Immature natural killer cell (primary cell): ENCODE measurements around the gene KIRREL3. TPM values are rescaled to one million over a fixed set of nuclear protein-coding genes. Genes with fewer than 3 reads are reported as not detected.

Experiments used
- DNase-seq, 3 donors: peaks; one replicate each; pipeline ENCODE4 v3.0.0; 2022; ENCODE audit warnings: mixed read lengths in 1 of 3
- H3K27ac Mint-ChIP-seq, 6 donors: one replicate each; pipeline ENCODE4 v1.8.0; 2020; ENCODE audit warnings: mixed read lengths in 6 of 6, mild to moderate bottlenecking in 5 of 6, inconsistent platforms in 4 of 6, moderate library complexity in 3 of 6
- H3K27me3 Mint-ChIP-seq, 3 donors: one replicate each; pipeline ENCODE4 v1.8.0; 2020 to 2021; ENCODE audit warnings: low read depth in 3 of 3, mild to moderate bottlenecking in 3 of 3, mixed read lengths in 3 of 3, moderate library complexity in 3 of 3, inconsistent platforms in 1 of 3
- H3K36me3 Mint-ChIP-seq, 3 donors: one replicate each; pipeline ENCODE4 v1.8.0; 2020; ENCODE audit warnings: mixed read lengths in 3 of 3, inconsistent platforms in 2 of 3, mild to moderate bottlenecking in 2 of 3
- H3K4me1 Mint-ChIP-seq, 2 donors: one replicate each; pipeline ENCODE4 v1.8.0; 2020; ENCODE audit warnings: inconsistent platforms in 2 of 2, mild to moderate bottlenecking in 2 of 2, mixed read lengths in 2 of 2, moderate library complexity in 1 of 2
- H3K4me3 Mint-ChIP-seq, 5 donors: one replicate each; pipeline ENCODE4 v1.8.0; 2020; ENCODE audit warnings: mild to moderate bottlenecking in 5 of 5, mixed read lengths in 5 of 5, inconsistent platforms in 3 of 5, moderate library complexity in 3 of 5
- H3K9me3 Mint-ChIP-seq, 6 donors: one replicate each; pipeline ENCODE4 v1.8.0; 2020; ENCODE audit warnings: mild to moderate bottlenecking in 6 of 6, mixed read lengths in 6 of 6, inconsistent platforms in 4 of 6, moderate library complexity in 3 of 6
- polyA plus RNA-seq, 3 donors: library from polyadenylated mRNA; unstranded; fragments of 300-500 nt; fragmentation: Illumina TruSeq; gene quantifications; one replicate each; pipeline ENCODE4 v1.2.3, GENCODE V29; 2021

KIRREL3 gene
- polyA plus RNA-seq, 3 donors from 2014 or later, result 0.66 TPM; not detected in 2

DNA sequence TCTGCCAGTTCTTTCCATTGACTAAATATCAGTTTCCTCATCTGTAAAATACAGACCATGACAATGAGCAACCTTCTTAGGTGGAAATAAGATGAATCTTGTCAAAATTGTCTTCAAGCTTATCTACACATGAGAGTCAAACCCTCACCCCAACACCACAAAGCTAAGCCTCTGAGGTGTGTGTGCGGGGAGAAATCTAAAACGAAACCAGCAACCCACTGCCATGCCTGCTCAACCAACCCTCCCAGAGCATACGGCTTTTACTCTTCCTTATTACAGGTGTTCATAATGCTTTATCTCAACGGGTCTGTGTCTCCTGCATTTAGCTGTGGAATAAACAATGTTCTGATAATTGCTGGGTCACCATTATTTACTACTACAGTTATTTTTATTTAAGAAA lies 235.4 kb downstream of the KIRREL3 start:
- H3K9me3 Mint-ChIP-seq, result peaks cover 0 to 2% (median 0%) of the 10 kb centered on the region in 6 donors
- no peaks in the 10 kb centered on the region for H3K36me3 Mint-ChIP-seq
- DNase-seq, result no peak
- H3K27ac Mint-ChIP-seq, result no peak overlapping the region
- no peak overlapping the region for H3K4me3 Mint-ChIP-seq
- H3K27me3 Mint-ChIP-seq, result peaks cover 0 to 2% (median 0%) of the 10 kb centered on the region in 3 donors
- H3K4me1 Mint-ChIP-seq, result no peaks in the 10 kb centered on the region

DNA sequence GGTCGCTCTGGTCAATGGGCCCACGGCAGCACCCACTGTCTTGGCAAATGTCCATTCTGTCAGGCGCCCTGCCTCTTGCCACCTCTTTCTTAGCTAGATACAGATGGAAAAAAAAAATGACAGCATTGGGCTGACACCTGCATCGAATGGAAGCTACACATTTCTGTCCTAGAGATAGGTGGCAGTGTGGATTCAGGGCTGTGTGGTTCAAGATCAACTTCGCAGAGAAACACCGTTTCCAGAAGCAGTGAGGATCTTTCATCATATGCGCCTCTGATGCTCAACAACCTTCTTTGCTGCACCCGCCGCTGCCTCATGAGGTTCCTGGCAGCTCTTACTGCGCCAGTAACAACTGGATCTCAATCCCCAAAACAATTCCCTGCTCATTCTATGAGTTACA lies 236.3 kb downstream of the KIRREL3 start:
- H3K27me3 Mint-ChIP-seq, result peaks cover 0 to 2% (median 0%) of the 10 kb centered on the region in 3 donors
- H3K4me3 Mint-ChIP-seq, result no peak overlapping the region
- no peaks in the 10 kb centered on the region for H3K4me1 Mint-ChIP-seq
- peaks cover 0 to 2% (median 0%) of the 10 kb centered on the region in 6 donors for H3K9me3 Mint-ChIP-seq
- no peak for DNase-seq
- no peaks in the 10 kb centered on the region for H3K36me3 Mint-ChIP-seq
- no peak overlapping the region for H3K27ac Mint-ChIP-seq

DNA sequence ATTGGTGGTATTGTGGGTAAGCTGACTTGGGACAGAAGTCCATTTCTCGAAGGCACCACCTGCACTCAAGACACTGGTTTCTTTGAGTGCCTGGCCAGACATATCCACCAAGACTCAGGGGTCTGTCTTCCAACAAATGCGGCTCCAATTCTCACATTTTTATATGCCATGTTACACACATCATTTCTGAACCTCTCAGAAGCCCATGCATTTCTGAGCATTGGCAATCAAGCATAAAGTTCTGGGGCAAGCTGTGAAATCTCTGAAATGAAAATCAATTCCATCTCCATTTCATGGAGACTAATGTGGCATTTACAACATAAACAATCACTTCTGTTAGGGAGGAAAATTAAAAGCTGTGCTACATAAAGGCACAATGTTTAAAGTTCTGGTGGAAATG lies 243.7 kb downstream of the KIRREL3 start:
- no peaks in the 10 kb centered on the region for H3K4me1 Mint-ChIP-seq
- no peaks in the 10 kb centered on the region for H3K9me3 Mint-ChIP-seq
- H3K27me3 Mint-ChIP-seq, result peaks cover 0 to 8% (median 6%) of the 10 kb centered on the region in 3 donors

DNA sequence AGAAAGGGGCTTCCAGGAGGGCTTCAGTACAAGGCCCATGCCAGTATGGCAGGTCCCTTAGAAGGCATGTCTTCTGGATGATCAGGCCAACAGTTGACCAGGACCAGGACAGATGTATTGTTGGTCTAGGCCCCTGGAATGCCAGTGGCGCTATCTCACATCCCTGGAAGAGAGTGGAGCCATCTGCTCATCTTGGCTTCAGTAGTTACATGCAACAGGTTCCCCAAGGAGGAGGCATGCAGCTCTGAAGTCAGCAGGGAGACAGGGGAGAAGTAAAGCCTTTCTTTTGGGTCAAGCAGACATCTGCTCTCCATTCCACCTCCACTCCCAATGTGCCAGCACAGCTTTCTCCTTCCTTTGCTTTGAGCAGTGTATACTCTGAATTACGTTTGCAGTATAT lies 244.1 kb downstream of the KIRREL3 start:
- H3K4me1 Mint-ChIP-seq, result no peaks in the 10 kb centered on the region
- H3K9me3 Mint-ChIP-seq, result no peaks in the 10 kb centered on the region
- no peak for DNase-seq
- H3K36me3 Mint-ChIP-seq, result no peaks in the 10 kb centered on the region
- H3K27me3 Mint-ChIP-seq, result peaks cover 0 to 8% (median 6%) of the 10 kb centered on the region in 3 donors
- H3K27ac Mint-ChIP-seq, result no peak overlapping the region
- H3K4me3 Mint-ChIP-seq, result no peak overlapping the region

More for the DNA sequence above, 243.7 kb downstream of the KIRREL3 start:
- H3K36me3 Mint-ChIP-seq, result no peaks in the 10 kb centered on the region
- H3K4me3 Mint-ChIP-seq, result no peak overlapping the region
- no peak overlapping the region for H3K27ac Mint-ChIP-seq
- no peak for DNase-seq

DNA sequence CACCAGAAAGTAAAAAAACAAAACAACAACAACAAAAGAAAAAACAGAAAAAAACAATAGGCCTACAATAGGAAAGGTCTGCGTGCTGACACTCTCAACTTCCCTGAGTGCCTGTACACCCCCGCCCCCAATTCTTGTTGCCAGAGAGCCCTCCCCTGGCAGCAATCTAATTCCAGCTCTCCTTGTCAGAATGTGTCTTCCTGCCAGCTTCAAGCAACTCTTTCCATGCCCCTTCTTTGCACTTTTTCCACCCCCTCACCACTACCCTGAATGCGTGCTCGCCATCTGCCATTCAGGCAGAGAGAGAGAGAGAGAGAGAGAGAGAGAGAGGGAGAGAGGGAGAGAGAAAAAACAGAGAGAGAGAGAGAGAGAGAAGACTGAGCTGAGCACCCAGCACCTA lies 245.0 kb downstream of the KIRREL3 start:
- Mint-ChIP-seq H3K4me1 (no peaks in the 10 kb centered on the region), H3K27ac (no peak overlapping the region), H3K9me3 (no peaks in the 10 kb centered on the region), H3K4me3 (peak overlapping the region in 1 of 5 donors; percentile 20), H3K36me3 (no peaks in the 10 kb centered on the region), H3K27me3 (peaks cover 0 to 8% (median 6%) of the 10 kb centered on the region in 3 donors)
- DNase-seq, result no peak

DNA sequence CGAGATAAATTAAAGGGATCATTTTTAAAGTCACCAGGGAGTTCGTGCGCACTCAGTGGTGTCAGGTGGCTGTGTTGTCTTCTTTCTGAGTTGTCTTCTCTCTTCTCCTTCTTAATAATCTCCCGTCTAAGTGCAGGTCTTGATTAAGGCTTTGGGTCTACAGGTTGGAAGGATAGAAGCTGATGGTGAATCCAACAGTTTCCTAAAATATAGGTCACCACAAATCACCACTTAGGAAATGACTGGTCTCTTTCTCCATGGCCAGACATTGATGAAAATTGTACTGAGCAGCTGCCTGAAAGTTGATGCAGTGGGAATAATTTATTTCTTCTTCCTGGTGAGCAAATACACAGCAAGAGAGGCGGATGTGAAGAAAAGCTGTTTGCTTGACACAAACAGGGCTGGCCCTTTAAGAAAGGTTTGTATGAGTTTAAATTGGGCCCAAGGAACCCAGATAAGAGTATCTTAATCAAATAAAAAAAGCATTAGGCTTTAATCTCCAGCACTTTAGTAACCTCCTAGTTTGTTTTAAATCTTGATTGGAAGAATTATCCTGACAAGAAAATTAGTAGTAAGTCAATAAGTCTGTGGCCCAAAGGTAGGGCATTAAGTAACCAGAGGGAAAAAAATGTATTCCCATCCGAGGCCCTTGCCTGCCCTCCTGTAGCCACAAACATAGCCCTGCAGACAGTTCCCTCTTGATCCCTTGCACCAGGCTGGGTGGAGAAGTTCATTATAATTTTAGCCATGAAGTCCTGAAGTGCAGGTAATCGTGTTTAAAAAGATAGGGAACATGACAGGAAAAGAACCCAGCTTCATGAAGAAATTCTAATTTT lies 245.8 kb downstream of the KIRREL3 start:
- peaks cover 0 to 8% (median 6%) of the 10 kb centered on the region in 3 donors for H3K27me3 Mint-ChIP-seq
- DNase-seq, result no peak
- H3K9me3 Mint-ChIP-seq, result no peaks in the 10 kb centered on the region
- no peaks in the 10 kb centered on the region for H3K4me1 Mint-ChIP-seq
- no peak overlapping the region for H3K27ac Mint-ChIP-seq
- no peak overlapping the region for H3K4me3 Mint-ChIP-seq
- H3K36me3 Mint-ChIP-seq, result no peaks in the 10 kb centered on the region

DNA sequence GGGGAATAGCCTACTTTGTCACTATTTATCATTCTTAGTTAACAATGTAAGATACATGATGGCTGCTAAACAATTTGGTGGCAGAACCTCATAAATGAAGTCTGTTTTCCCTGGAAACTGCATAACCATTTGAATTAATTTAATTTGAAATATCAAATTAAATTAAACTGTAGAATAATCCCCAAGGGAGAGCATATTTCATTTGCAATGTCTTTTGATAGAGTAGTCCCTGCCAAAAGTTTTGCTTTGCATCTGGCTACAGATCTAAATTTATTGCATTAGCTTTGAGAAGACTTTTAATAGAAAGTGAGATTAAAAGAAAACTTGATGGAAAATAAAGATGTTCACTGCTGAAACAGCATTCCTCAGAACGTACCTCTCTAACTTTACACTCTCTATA lies 246.6 kb downstream of the KIRREL3 start:
- H3K9me3 Mint-ChIP-seq, result no peaks in the 10 kb centered on the region
- no peaks in the 10 kb centered on the region for H3K36me3 Mint-ChIP-seq
- DNase-seq, result no peak
- H3K27me3 Mint-ChIP-seq, result peaks cover 0 to 9% (median 8%) of the 10 kb centered on the region in 3 donors
- peaks cover 7 to 8% of the 10 kb centered on the region in 2 donors for H3K4me1 Mint-ChIP-seq
- no peak overlapping the region for H3K4me3 Mint-ChIP-seq
- H3K27ac Mint-ChIP-seq, result no peak overlapping the region

DNA sequence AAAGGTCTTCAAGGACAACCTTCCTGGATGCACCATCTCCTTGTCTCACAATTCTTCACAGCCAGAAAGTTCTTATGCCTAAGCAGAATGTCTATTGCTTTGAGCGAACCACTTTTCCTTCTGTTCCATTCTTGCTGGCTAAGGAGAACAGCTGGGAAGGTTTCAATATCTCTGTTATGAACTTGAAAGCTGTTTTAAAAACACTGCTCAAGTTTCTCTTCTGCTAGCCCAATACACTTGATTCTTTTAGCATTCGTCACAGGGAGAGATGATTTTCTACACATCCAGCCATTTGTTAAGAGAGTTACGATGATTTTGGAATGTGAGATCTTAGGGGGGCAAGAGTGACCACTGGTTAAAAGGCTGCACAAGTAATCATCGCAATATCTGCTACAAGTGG lies 249.3 kb downstream of the KIRREL3 start:
- H3K4me1 Mint-ChIP-seq, result peaks cover 23 to 28% of the 10 kb centered on the region in 2 donors

DNA sequence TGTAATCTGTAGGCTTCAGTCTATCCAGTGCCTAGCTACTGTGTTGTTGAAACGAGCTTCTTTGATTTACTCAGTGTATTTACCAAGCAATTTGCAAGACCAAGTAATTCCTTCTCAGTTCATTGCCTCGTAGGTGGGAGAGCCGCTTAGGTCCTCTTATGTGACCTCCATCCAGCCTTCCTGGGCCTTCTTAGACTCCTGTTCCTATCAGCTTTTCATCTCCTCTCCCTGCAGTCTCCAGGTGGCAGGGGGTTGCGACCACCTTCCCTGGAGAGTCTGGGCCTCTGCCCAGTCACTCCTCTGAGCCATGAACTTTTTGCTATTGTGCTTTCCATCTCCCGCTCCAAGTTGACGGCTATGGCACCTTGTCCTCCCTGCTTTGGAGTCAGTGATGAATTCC lies 251.8 kb downstream of the KIRREL3 start:
- Mint-ChIP-seq H3K36me3 (no peaks in the 10 kb centered on the region), H3K27ac (peak overlapping the region; percentile 76 to 95 (median 88)), H3K4me1 (peaks cover 36% of the 10 kb centered on the region in 2 donors), H3K9me3 (no peaks in the 10 kb centered on the region), H3K4me3 (peak overlapping the region in 4 of 5 donors; percentile 31 to 71 (median 50)), H3K27me3 (peaks cover 0 to 4% (median 3%) of the 10 kb centered on the region in 3 donors)
- DNase-seq, result no peak

More for the DNA sequence above, 249.3 kb downstream of the KIRREL3 start:
- no peak for DNase-seq
- H3K9me3 Mint-ChIP-seq, result no peaks in the 10 kb centered on the region
- peaks cover 3 to 4% (median 3%) of the 10 kb centered on the region in 3 donors for H3K27me3 Mint-ChIP-seq
- no peak overlapping the region for H3K27ac Mint-ChIP-seq
- no peaks in the 10 kb centered on the region for H3K36me3 Mint-ChIP-seq
- H3K4me3 Mint-ChIP-seq, result no peak overlapping the region

DNA sequence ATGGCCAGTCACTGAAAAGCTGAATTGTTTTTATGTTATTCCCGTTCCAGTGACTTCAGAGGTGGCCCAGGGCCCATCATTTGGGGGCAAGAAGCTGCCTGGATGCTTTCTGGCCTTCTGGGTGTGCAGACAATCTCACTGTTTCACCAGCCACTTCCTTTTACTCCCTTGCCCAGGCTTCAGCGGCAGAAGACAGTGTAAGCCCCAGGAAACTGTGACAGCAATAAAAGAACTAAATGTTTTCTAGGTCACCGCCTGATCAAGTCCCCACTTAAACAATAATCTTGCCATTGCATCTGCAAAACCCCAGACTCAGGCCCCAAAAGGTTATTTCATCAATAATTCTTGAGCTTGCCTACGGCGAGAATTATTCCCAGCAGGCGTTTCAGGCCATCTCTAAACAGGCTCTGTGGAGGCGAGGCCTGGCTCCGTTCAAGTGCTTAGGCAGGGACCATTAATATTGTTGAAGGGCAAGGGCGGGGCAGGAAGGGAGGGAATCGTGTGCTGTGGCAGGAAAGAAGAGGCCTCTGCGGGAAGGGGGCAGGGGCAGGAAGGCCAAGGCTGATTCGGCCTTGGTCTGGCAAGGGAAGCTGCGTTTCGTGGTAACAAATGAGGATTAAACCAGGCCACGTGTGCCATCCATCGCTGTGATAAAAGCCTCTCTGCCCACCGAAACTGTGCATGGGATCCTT lies 252.3 kb downstream of the KIRREL3 start:
- DNase-seq, result peak; percentile 15 to 53 (median 32)
- peaks cover 0 to 4% (median 3%) of the 10 kb centered on the region in 3 donors for H3K27me3 Mint-ChIP-seq
- H3K36me3 Mint-ChIP-seq, result no peaks in the 10 kb centered on the region
- H3K4me1 Mint-ChIP-seq, result peaks cover 36% of the 10 kb centered on the region in 2 donors
- peak overlapping the region; percentile 76 to 95 (median 88) for H3K27ac Mint-ChIP-seq
- H3K4me3 Mint-ChIP-seq, result peak overlapping the region; percentile 31 to 71 (median 40)
- H3K9me3 Mint-ChIP-seq, result no peaks in the 10 kb centered on the region

DNA sequence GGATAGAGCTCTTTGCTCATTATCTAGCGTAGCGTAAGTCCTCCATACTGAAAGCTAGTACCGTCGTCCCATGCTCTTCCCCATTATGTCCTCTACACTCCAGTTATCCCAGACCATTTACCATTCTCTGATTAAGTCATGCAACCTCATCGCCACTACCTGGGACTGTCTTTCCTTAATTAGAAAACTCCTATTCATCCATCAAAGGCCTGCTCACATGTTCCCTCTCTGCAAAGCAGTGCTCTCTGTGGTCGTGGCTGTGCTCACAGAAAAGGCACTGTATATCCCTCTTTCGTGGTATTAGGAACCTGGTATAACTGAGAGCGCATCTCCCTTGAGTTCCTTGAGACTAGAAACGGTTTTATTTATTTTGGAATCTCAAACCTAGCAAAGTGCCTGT lies 253.3 kb downstream of the KIRREL3 start:
- H3K36me3 Mint-ChIP-seq, result no peaks in the 10 kb centered on the region

DNA sequence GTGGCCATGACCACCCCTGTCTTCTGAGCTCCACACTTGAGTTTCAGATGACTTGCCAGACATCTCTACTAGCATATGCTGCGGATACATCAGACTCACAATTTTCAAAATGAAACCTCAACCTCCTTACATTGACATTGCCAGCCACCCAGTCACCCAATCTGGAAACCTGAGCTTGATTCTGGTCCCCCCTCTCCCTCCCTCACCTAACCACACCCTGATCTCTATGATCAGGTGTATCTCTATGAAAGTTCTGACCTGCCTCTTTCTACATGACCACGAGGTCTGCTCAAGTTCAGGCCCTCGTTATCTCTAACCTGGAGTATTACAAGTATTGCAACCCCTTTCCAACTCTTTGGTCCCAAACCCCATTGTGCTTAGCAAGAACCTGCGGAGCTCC lies 254.1 kb downstream of the KIRREL3 start:
- H3K36me3 Mint-ChIP-seq, result no peaks in the 10 kb centered on the region
- H3K27me3 Mint-ChIP-seq, result peaks cover 0 to 4% (median 3%) of the 10 kb centered on the region in 3 donors
- H3K27ac Mint-ChIP-seq, result peak overlapping the region in 5 of 6 donors; percentile 37 to 94 (median 61)
- peaks cover 36% of the 10 kb centered on the region in 2 donors for H3K4me1 Mint-ChIP-seq
- H3K4me3 Mint-ChIP-seq, result peak overlapping the region in 1 of 5 donors; percentile 2
- no peaks in the 10 kb centered on the region for H3K9me3 Mint-ChIP-seq
- no peak for DNase-seq

More for the DNA sequence above, 253.3 kb downstream of the KIRREL3 start:
- H3K4me1 Mint-ChIP-seq, result peaks cover 36% of the 10 kb centered on the region in 2 donors
- peaks cover 0 to 4% (median 3%) of the 10 kb centered on the region in 3 donors for H3K27me3 Mint-ChIP-seq
- H3K4me3 Mint-ChIP-seq, result no peak overlapping the region
- peak overlapping the region in 5 of 6 donors; percentile 45 to 95 (median 90) for H3K27ac Mint-ChIP-seq
- no peak for DNase-seq
- H3K9me3 Mint-ChIP-seq, result no peaks in the 10 kb centered on the region

DNA sequence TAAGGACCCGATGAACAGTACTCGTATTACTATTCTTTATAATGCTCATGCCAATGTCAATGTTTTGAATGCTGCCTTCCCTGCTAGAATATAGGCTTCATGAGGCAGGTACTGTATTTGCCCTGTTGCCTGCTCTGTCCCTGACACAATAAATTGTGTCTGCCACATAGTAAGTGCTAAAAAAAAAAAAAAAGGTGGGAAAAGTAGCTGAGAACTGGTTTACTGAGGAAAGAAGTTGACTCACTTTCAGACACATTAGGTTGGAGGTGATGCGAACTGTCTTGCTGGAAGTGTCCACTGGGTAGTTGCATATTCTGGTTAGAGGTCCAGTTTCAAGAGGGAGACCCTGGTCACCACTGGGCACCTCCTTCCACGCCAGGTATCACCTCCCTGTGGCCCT lies 255.9 kb downstream of the KIRREL3 start:
- no peaks in the 10 kb centered on the region for H3K9me3 Mint-ChIP-seq
- H3K36me3 Mint-ChIP-seq, result no peaks in the 10 kb centered on the region
- peaks cover 35 to 36% of the 10 kb centered on the region in 2 donors for H3K4me1 Mint-ChIP-seq
- peak overlapping the region in 4 of 6 donors; percentile 26 to 50 (median 36) for H3K27ac Mint-ChIP-seq
- H3K27me3 Mint-ChIP-seq, result peaks cover 0 to 4% (median 3%) of the 10 kb centered on the region in 3 donors
- H3K4me3 Mint-ChIP-seq, result peak overlapping the region in 1 of 5 donors; percentile 7
- DNase-seq, result peak in 2 of 3 donors; percentile 15 to 21

DNA sequence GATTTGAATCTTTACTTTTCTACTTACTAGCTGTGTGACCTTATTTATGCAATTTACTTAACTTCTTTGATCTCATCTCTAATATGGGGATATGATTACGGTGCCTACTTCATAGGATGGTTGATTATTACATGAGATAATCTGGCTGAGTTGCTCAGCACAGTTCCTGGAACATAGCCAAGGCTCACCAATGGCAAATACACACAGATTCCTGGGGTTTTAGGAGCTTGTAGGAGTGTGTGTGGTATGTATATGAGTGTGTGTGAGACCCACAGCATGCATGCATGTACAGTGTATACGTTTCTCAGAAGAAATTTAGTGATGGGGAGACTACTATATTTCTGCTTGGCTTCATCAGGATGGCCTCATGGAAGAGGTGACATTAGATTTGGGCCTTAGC lies 256.9 kb downstream of the KIRREL3 start:
- Mint-ChIP-seq H3K4me1 (peaks cover 25% of the 10 kb centered on the region in 2 donors), H3K27ac (peak overlapping the region in 1 of 6 donors; percentile 1), H3K36me3 (no peaks in the 10 kb centered on the region), H3K9me3 (no peaks in the 10 kb centered on the region), H3K4me3 (no peak overlapping the region), H3K27me3 (peaks cover 0 to 7% (median 0%) of the 10 kb centered on the region in 3 donors)
- DNase-seq, result no peak
